B cell (primary cell): ENCODE measurements around the gene CSNK1E. TPM values are rescaled to one million over a fixed set of nuclear protein-coding genes. Genes with fewer than 3 reads are reported as not detected.
A peak's percentile ranks its signal among the peaks of the same experiment; 100 is the strongest.

Experiments used
- ATAC-seq: fragments of 200-7000 bp; cut with Tn5 transposase; one replicate; pipeline ENCODE4 v1.10.0; 2021; ENCODE audit warnings: low read depth, mild to moderate bottlenecking, moderate number of reproducible peaks, moderate library complexity
- CTCF ChIA-PET: fragments of 350-600 bp; sonication (Branson Sonifier 250); formaldehyde crosslinking; loops from one replicate; lab custom pipeline; 2021; ENCODE audit warnings: antibody characterized with exemption, inconsistent platforms; lab: Charles Lee
- POLR2A ChIA-PET: fragments of 350-600 bp; sonication (Branson Sonifier 250); formaldehyde crosslinking; loops from one replicate; lab custom pipeline; 2021; ENCODE audit warnings: antibody characterized with exemption; lab: Charles Lee
- DNase-seq: peaks from one replicate; pipeline ENCODE4 v3.0.0; 2013
- H2AFZ ChIP-seq: 2 replicates; pipeline ENCODE4 v1.6.1; 2012; ENCODE audit warnings: mild to moderate bottlenecking, low read depth, low read length; ENCODE audit not compliant: insufficient read depth, poor library complexity, severe bottlenecking
- H3K27ac ChIP-seq, 2 donors: 1 replicate in 1 of 2; 2 replicates in 1 of 2; pipeline ENCODE4 v1.5.1; 2012 to 2013; ENCODE audit warnings: low read length in 2 of 2, mild to moderate bottlenecking in 2 of 2, moderate library complexity in 1 of 2
- H3K27me3 ChIP-seq, 4 experiments: fragments of 200-600 bp in 1 of 4; sonication (generic) in 1 of 4; replicated peaks in 1 of 4; 1 replicate in 2 of 4; 2 replicates in 2 of 4; pipeline versions ENCODE4 v1.6.1 to v1.7.0; 2013 to 2016; ENCODE audit warnings: low read length in 3 of 4, mild to moderate bottlenecking in 2 of 4, mixed read lengths in 1 of 4, moderate library complexity in 1 of 4; ENCODE audit not compliant: insufficient read depth in 4 of 4, control insufficient read depth in 3 of 4; ENCODE audit errors: control extremely low read depth in 1 of 4
- H3K36me3 ChIP-seq, 2 experiments: replicated peaks in 1 of 2; 1 replicate in 1 of 2; 2 replicates in 1 of 2; pipeline versions ENCODE4 v1.6.1 to v1.7.1; 2013; ENCODE audit warnings: low read length in 1 of 2; ENCODE audit not compliant: insufficient read depth in 2 of 2, control insufficient read depth in 1 of 2; ENCODE audit errors: control extremely low read depth in 1 of 2, extremely low read depth in 1 of 2
- H3K4me1 ChIP-seq, 2 donors: fragments of 200-600 bp in 1 of 2; sonication (generic) in 1 of 2; 1 replicate in 1 of 2; 2 replicates in 1 of 2; pipeline versions ENCODE4 v1.5.1 to v1.6.1; 2013 to 2017; ENCODE audit warnings: low read length in 2 of 2; ENCODE audit not compliant: control insufficient read depth in 2 of 2, insufficient read depth in 2 of 2
- H3K4me2 ChIP-seq: replicated peaks from 2 replicates; pipeline ENCODE3; 2012; ENCODE audit warnings: mild to moderate bottlenecking, low read depth, low read length; ENCODE audit not compliant: poor library complexity, severe bottlenecking
- H3K4me3 ChIP-seq, 5 experiments: fragments of 200-600 bp in 1 of 5; sonication (generic) in 1 of 5; 1 replicate in 3 of 5; 2 replicates in 2 of 5; pipeline versions ENCODE4 v1.5.1 to v1.7.0; 2011 to 2016; ENCODE audit warnings: low read length in 4 of 5, mild to moderate bottlenecking in 4 of 5, low read depth in 2 of 5, control low read depth in 1 of 5, moderate library complexity in 1 of 5; ENCODE audit not compliant: insufficient read depth in 1 of 5; ENCODE audit errors: control extremely low read depth in 1 of 5, extremely low read depth in 1 of 5
- H3K79me2 ChIP-seq: fragments of 200-600 bp; sonication (generic); one replicate; pipeline ENCODE4 v1.6.0; 2016; ENCODE audit warnings: low read length; ENCODE audit not compliant: control insufficient read depth, insufficient read depth
- H3K9ac ChIP-seq: fragments of 200-600 bp; sonication (generic); 2 replicates; pipeline ENCODE4 v1.6.1; 2017; ENCODE audit warnings: mild to moderate bottlenecking, low read length, moderate library complexity
- H3K9me3 ChIP-seq, 3 donors: one replicate each; pipeline versions ENCODE4 v1.6.1 to v1.7.1; 2013; ENCODE audit warnings: low read length in 2 of 3; ENCODE audit not compliant: control insufficient read depth in 2 of 3, insufficient read depth in 1 of 3; ENCODE audit errors: control extremely low read depth in 1 of 3
- H4K20me1 ChIP-seq: 2 replicates; pipeline ENCODE4 v1.6.0; 2012; ENCODE audit warnings: mild to moderate bottlenecking, low read length; ENCODE audit not compliant: insufficient read depth, control insufficient read depth, poor library complexity, severe bottlenecking
- H3K27ac Mint-ChIP-seq: one replicate; pipeline ENCODE4 v1.8.0; 2021; ENCODE audit warnings: mixed read lengths
- H3K27me3 Mint-ChIP-seq: one replicate; pipeline ENCODE4 v1.8.0; 2021; ENCODE audit warnings: mixed read lengths
- H3K4me1 Mint-ChIP-seq: one replicate; pipeline ENCODE4 v1.8.0; 2021; ENCODE audit warnings: mixed read lengths
- H3K4me3 Mint-ChIP-seq: one replicate; pipeline ENCODE4 v1.8.0; 2021; ENCODE audit warnings: mixed read lengths
- H3K9me3 Mint-ChIP-seq: one replicate; pipeline ENCODE4 v1.8.0; 2022; ENCODE audit warnings: mixed read lengths; ENCODE audit not compliant: insufficient read depth
- CTCF ChIP-seq: fragments of 200-600 bp; IDR thresholded peaks from one replicate; pipeline ENCODE4 v1.8.0; 2022; ENCODE audit warnings: antibody characterized with exemption, mild to moderate bottlenecking
- EZH2 ChIP-seq: IDR thresholded peaks from 2 replicates; pipeline ENCODE4 v1.6.1; 2012; ENCODE audit warnings: borderline replicate concordance, low read depth, mild to moderate bottlenecking, moderate library complexity, low read length; ENCODE audit not compliant: insufficient read depth, poor library complexity, severe bottlenecking
- WGBS: methylation state at CpG from one replicate; pipeline ENCODE4 v1.1.5; 2013; ENCODE audit warnings: missing lambda C conversion rate; ENCODE audit not compliant: insufficient coverage; 5-methylcytosine and 5-hydroxymethylcytosine counted together
- intact Hi-C: fragments of 100-400 bp; cut with micrococcal nuclease; formaldehyde crosslinking; loops from one replicate; pipeline ENCODE4 v1.10.0; 2022
- polyA plus RNA-seq: library from polyadenylated mRNA; depleted of rRNA; stranded (reverse); fragments of >200 nt; gene quantifications from 2 replicates; pipeline ENCODE4 v1.2.3, GENCODE V29; 2012
- total RNA-seq, 2 donors: library from RNA; stranded (reverse); fragments of 120-200 nt in 1 of 2; gene quantifications; 1 replicate in 1 of 2; 2 replicates in 1 of 2; pipeline versions ENCODE4 v1.2.3 to v1.2.4, GENCODE V29; 2013 to 2022

Gene CSNK1E
- total and polyA plus RNA-seq, 2 donors (not counting 1 experiment from before 2014, with no cell fraction given) = 113 to 133 TPM

DNA sequence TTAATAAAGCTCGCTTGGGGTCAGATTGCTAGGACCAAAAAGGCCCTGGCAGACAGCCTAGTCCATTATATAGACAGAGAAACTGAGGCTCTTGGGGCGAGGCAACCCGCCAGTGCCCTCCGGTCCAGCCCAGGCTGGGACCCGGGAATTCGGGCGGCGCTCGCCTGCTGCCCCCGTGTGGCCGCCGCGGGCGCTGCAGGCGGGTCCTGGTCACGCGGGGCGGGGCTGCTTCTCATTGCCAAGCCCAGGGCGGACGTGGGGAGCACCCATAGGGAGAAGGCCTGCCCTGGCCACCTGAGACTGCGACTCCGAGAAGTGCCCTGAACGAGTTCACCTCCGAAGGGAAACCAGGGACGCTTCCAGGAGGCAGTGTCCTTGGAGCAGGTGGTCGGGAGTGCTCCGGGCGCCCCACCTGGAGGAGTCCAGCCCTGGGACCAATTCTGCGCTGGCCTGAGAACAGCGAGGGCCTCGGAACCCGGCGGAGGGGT, 36.0 kb upstream of the CSNK1E start:
- Histone ChIP-seq H3K27ac (peak overlapping the region in 1 of 2 donors; percentile 5), H3K4me1 (peaks cover 0 to 6% of the 10 kb centered on the region in 2 donors), H4K20me1 (no peaks in the 10 kb centered on the region), H3K27me3 (no peaks in the 10 kb centered on the region), H3K36me3 (peaks cover 0 to 9% of the 10 kb centered on the region in 2 experiments), H3K9me3 (peaks cover 0 to 5% (median 0%) of the 10 kb centered on the region in 3 donors), H3K9ac (no peak overlapping the region), H3K4me3 (no peak overlapping the region), H2AFZ (peak overlapping the region; percentile 28), H3K4me2 (peak overlapping the region; percentile 12), H3K79me2 (no peaks in the 10 kb centered on the region)
- Mint-ChIP-seq H3K27me3 (no peaks in the 10 kb centered on the region), H3K9me3 (no peaks in the 10 kb centered on the region), H3K4me3 (no peak overlapping the region), H3K27ac (no peak overlapping the region), H3K4me1 (peaks cover 12% of the 10 kb centered on the region)
- WGBS = 33% methylated on average over 33 of the region's 33 CpGs
- ChIA-PET POLR2A (no interaction called here), CTCF (interaction anchor here (0.7 to 3.3 kb wide), 8 partner anchors 18 to 300 kb away, joined by 3 to 32 read pairs (median 5); no protein-coding TSS in a partner anchor)
- DNase-seq (peak; percentile 78), ATAC-seq (peak; percentile 91)
- intact Hi-C loops = loop anchor here (1.0 to 5.0 kb wide), 5 partner anchors 55 to 301 kb away; partner anchors contain the start of gene DMC1
- no peak for TF ChIP-seq EZH2
- TF ChIP-seq CTCF = peak; percentile 97

DNA sequence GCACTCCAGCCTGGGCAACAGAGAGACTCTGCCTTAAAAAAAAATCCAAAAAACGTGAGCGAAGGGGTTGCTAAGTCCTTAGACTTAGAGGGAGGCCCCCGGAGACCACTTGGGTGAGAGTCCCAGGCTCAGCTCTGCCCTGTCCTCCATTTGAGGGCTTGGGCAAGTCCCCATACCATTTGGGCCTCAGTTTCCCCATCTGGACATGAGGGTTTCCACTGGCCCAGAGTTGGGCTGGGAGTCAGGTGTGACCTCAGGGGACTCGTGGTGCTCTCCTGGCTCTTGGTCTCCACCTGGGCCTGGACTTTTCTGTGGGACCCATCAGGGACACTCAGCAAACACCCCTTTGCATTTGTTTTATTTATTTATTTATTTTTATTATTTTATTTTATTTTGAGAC, 35.2 kb upstream of the CSNK1E start:
- Mint-ChIP-seq H3K9me3 (no peaks in the 10 kb centered on the region), H3K27ac (no peak overlapping the region), H3K4me1 (peaks cover 15% of the 10 kb centered on the region), H3K27me3 (no peaks in the 10 kb centered on the region), H3K4me3 (no peak overlapping the region)
- no peak for ATAC-seq
- peaks cover 0 to 5% (median 0%) of the 10 kb centered on the region in 3 donors for H3K9me3 ChIP-seq
- WGBS = 90% methylated on average over 3 of the region's 4 CpGs
- H3K27ac ChIP-seq = no peak overlapping the region
- no peaks in the 10 kb centered on the region for H3K27me3 ChIP-seq
- no peak overlapping the region for H3K9ac ChIP-seq
- no peak overlapping the region for H2AFZ ChIP-seq
- TF ChIP-seq CTCF (no peak), EZH2 (no peak)
- peaks cover 0 to 6% of the 10 kb centered on the region in 2 donors for H3K4me1 ChIP-seq
- H3K36me3 ChIP-seq = peaks cover 0 to 9% of the 10 kb centered on the region in 2 experiments
- H3K4me2 ChIP-seq = no peak overlapping the region
- ChIA-PET CTCF (interaction anchor here (0.7 to 3.3 kb wide), 8 partner anchors 17 to 406 kb away, joined by 3 to 32 read pairs (median 4); no protein-coding TSS in a partner anchor), POLR2A (no interaction called here)
- no peaks in the 10 kb centered on the region for H3K79me2 ChIP-seq
- no peak overlapping the region for H3K4me3 ChIP-seq
- no peak for DNase-seq
- H4K20me1 ChIP-seq = no peaks in the 10 kb centered on the region
- intact Hi-C loops = loop anchor here (2.0 to 5.0 kb wide), 2 partner anchors 138 to 220 kb away; partner anchors contain the start of gene DMC1
